NOMO-1 treated with dmso at 0.1 percent for 144 hours (cell line): ENCODE data around the gene PACS1.

Experiments used
- DNase-seq: peaks from one replicate; lab custom pipeline; 2025; ENCODE audit not compliant: unreplicated experiment; lab: John Stamatoyannopoulos, UW

PACS1 gene

GRCh38 chr11:66133216-66133775 lies 63.2 kb downstream of the PACS1 start:
- no peak for DNase-seq

GRCh38 chr11:66136752-66137123 lies 66.7 kb downstream of the PACS1 start:
- no peak for DNase-seq

- no peak for DNase-seq
These were observed 69.8 kb downstream of the PACS1 start for GRCh38 chr11:66139817-66140404.

GRCh38 chr11:66142370-66143263 lies 72.5 kb downstream of the PACS1 start:
- DNase-seq, result peak; percentile 3

GRCh38 chr11:66143264-66143566 lies 73.1 kb downstream of the PACS1 start:
- no peak for DNase-seq

- DNase-seq, result no peak
These were observed 74.1 kb downstream of the PACS1 start for GRCh38 chr11:66143996-66144678.

GRCh38 chr11:66146074-66146473 lies 76.0 kb downstream of the PACS1 start:
- no peak for DNase-seq

- no peak for DNase-seq
These were observed 76.9 kb downstream of the PACS1 start for GRCh38 chr11:66146940-66147339.

GRCh38 chr11:66150140-66150539 lies 80.1 kb downstream of the PACS1 start:
- DNase-seq, result no peak

GRCh38 chr11:66150725-66151124 lies 80.7 kb downstream of the PACS1 start:
- no peak for DNase-seq

GRCh38 chr11:66151273-66151672 lies 81.2 kb downstream of the PACS1 start:
- DNase-seq, result no peak

- DNase-seq, result no peak
These were observed 84.0 kb downstream of the PACS1 start for GRCh38 chr11:66154109-66154508.

GRCh38 chr11:66155387-66156073 lies 85.5 kb downstream of the PACS1 start:
- DNase-seq, result no peak

- DNase-seq, result no peak
These were observed 87.3 kb downstream of the PACS1 start for GRCh38 chr11:66157182-66157864.

GRCh38 chr11:66158156-66158555 lies 88.1 kb downstream of the PACS1 start:
- DNase-seq, result no peak

GRCh38 chr11:66159324-66159984 lies 89.4 kb downstream of the PACS1 start:
- no peak for DNase-seq

GRCh38 chr11:66160709-66161108 lies 90.6 kb downstream of the PACS1 start:
- DNase-seq, result no peak

- no peak for DNase-seq
These were observed 98.2 kb downstream of the PACS1 start for GRCh38 chr11:66168289-66168688.

- DNase-seq, result no peak
These were observed 102.1 kb downstream of the PACS1 start for GRCh38 chr11:66172146-66172545.

- no peak for DNase-seq
These were observed 106.6 kb downstream of the PACS1 start for GRCh38 chr11:66176650-66177049.
